ENCODE results near the gene FOXP1. TPM values are rescaled to one million over a fixed set of nuclear protein-coding genes. Genes with fewer than 3 reads are reported as not detected.

Gene FOXP1
- total and polyA plus RNA-seq, 2 experiments from 2014 or later: 76.8 to 99.8 TPM

DNA sequence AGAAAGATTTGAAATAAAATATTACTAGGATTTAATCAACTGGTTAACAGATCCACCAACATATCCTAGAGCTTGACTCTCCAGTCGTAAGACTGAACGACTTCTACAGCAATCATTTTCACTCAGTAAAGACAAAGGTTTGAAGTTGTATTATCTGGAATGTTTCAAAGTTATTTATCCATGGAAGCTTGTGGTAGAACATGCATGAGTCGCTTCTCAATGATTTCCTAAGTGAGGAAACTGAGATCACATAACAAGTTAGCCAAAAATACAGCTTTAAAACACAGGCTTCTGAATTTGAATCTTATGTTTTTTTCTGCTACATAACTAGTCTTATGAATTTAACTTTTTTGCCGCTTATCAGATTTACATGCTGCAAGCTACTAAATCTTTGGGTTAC is 241.8 kb downstream of the FOXP1 start:
- DNase-seq (ENCODE audit: low spot score): no peak
- Histone ChIP-seq H3K4me1 (ENCODE audit: insufficient read depth) (no peaks in the 10 kb centered on the region), H3K27ac (no peak overlapping the region), H2AFZ (no peak overlapping the region), H3K4me3 (no peak overlapping the region), H3K4me2 (no peak overlapping the region), H3K79me2 (peaks cover 24% of the 10 kb centered on the region), H3K9me2 (replicated peaks; ENCODE audit: insufficient read depth) (no peaks in the 10 kb centered on the region), H3K27me3 (no peaks in the 10 kb centered on the region), H4K20me1 (ENCODE audit: insufficient read depth, poor library complexity, severe bottlenecking) (no peaks in the 10 kb centered on the region), H3K36me3 (replicated peaks; ENCODE audit: insufficient read depth, low read depth) (no peaks in the 10 kb centered on the region), H3K9me3 (ENCODE audit: low read depth) (no peaks in the 10 kb centered on the region)
- TF ChIP-seq EZH2 (IDR thresholded peaks at IDR 0.05; ENCODE audit: borderline replicate concordance) (no peak), EZH2phosphoT487 (IDR thresholded peaks at IDR 0.05; ENCODE audit: low read depth, severe bottlenecking, unreplicated experiment) (no peak), CTCF (IDR thresholded peaks at IDR 0.05; ENCODE audit: poor library complexity) (no peak)
- 90% methylated on average over 4 of the region's 4 CpGs for WGBS (ENCODE audit: low lambda C conversion rate, missing lambda C conversion rate)

GRCh38 chr3:71339049-71339448 is 244.5 kb downstream of the FOXP1 start:
- H3K79me2 ChIP-seq: peaks cover 15% of the 10 kb centered on the region
- WGBS (ENCODE audit: low lambda C conversion rate, missing lambda C conversion rate): 80% methylated on average over 4 of the region's 4 CpGs
- no peaks in the 10 kb centered on the region for H4K20me1 ChIP-seq (ENCODE audit: insufficient read depth, poor library complexity, severe bottlenecking)
- no peak overlapping the region for H3K4me2 ChIP-seq
- no peak overlapping the region for H3K27ac ChIP-seq
- TF ChIP-seq EZH2 (IDR thresholded peaks at IDR 0.05; ENCODE audit: borderline replicate concordance) (no peak), CTCF (IDR thresholded peaks at IDR 0.05; ENCODE audit: poor library complexity) (no peak), EZH2phosphoT487 (IDR thresholded peaks at IDR 0.05; ENCODE audit: low read depth, severe bottlenecking, unreplicated experiment) (no peak)
- no peaks in the 10 kb centered on the region for H3K36me3 ChIP-seq (replicated peaks; ENCODE audit: insufficient read depth, low read depth)
- DNase-seq (ENCODE audit: low spot score): no peak
- H3K9me2 ChIP-seq (replicated peaks; ENCODE audit: insufficient read depth): no peaks in the 10 kb centered on the region
- no peak overlapping the region for H3K4me3 ChIP-seq
- H3K9me3 ChIP-seq (ENCODE audit: low read depth): no peaks in the 10 kb centered on the region
- no peaks in the 10 kb centered on the region for H3K4me1 ChIP-seq (ENCODE audit: insufficient read depth)
- no peak overlapping the region for H2AFZ ChIP-seq
- H3K27me3 ChIP-seq: no peaks in the 10 kb centered on the region

GRCh38 chr3:71332813-71333212 is 250.7 kb downstream of the FOXP1 start:
- Histone ChIP-seq H3K27me3 (no peaks in the 10 kb centered on the region), H4K20me1 (ENCODE audit: insufficient read depth, poor library complexity, severe bottlenecking) (no peaks in the 10 kb centered on the region), H3K79me2 (peaks cover 10% of the 10 kb centered on the region), H2AFZ (no peak overlapping the region), H3K9me3 (ENCODE audit: low read depth) (no peaks in the 10 kb centered on the region), H3K36me3 (replicated peaks; ENCODE audit: insufficient read depth, low read depth) (no peaks in the 10 kb centered on the region), H3K4me1 (ENCODE audit: insufficient read depth) (no peaks in the 10 kb centered on the region), H3K4me2 (no peak overlapping the region), H3K27ac (no peak overlapping the region), H3K4me3 (no peak overlapping the region), H3K9me2 (replicated peaks; ENCODE audit: insufficient read depth) (no peaks in the 10 kb centered on the region)
- DNase-seq (ENCODE audit: low spot score): no peak
- 96% methylated on average over 4 of the region's 4 CpGs for whole genome bisulfite sequencing (ENCODE audit: low lambda C conversion rate, missing lambda C conversion rate)
- no peak for TF ChIP-seq EZH2 (IDR thresholded peaks at IDR 0.05; ENCODE audit: borderline replicate concordance)
- TF ChIP-seq CTCF (IDR thresholded peaks at IDR 0.05; ENCODE audit: poor library complexity): no peak
- no peak for TF ChIP-seq EZH2phosphoT487 (IDR thresholded peaks at IDR 0.05; ENCODE audit: low read depth, severe bottlenecking, unreplicated experiment)

- Histone ChIP-seq H3K79me2 (peaks cover 10% of the 10 kb centered on the region), H3K4me3 (no peak overlapping the region), H2AFZ (no peak overlapping the region), H3K27ac (no peak overlapping the region), H3K9me2 (replicated peaks; ENCODE audit: insufficient read depth) (no peaks in the 10 kb centered on the region), H3K4me2 (no peak overlapping the region), H3K4me1 (ENCODE audit: insufficient read depth) (peaks cover 4% of the 10 kb centered on the region), H3K27me3 (no peaks in the 10 kb centered on the region), H3K9me3 (ENCODE audit: low read depth) (no peaks in the 10 kb centered on the region), H4K20me1 (ENCODE audit: insufficient read depth, poor library complexity, severe bottlenecking) (no peaks in the 10 kb centered on the region), H3K36me3 (replicated peaks; ENCODE audit: insufficient read depth, low read depth) (no peaks in the 10 kb centered on the region)
- DNase-seq (ENCODE audit: low spot score): no peak
- WGBS (ENCODE audit: low lambda C conversion rate, missing lambda C conversion rate): 99% methylated on average over 16 of the region's 18 CpGs
- TF ChIP-seq EZH2 (IDR thresholded peaks at IDR 0.05; ENCODE audit: borderline replicate concordance) (no peak), EZH2phosphoT487 (IDR thresholded peaks at IDR 0.05; ENCODE audit: low read depth, severe bottlenecking, unreplicated experiment) (no peak), CTCF (IDR thresholded peaks at IDR 0.05; ENCODE audit: poor library complexity) (no peak)
Observed at GRCh38 chr3:71330909-71331308, 252.6 kb downstream of the FOXP1 start.
